Measurements from ENCODE around the gene CHMP3. TPM values are rescaled to one million over a fixed set of nuclear protein-coding genes. Genes with fewer than 3 reads are reported as not detected.

The CHMP3 gene
- total and polyA plus RNA-seq, 2 of the 8 experiments (the other 6 are each of a cell fraction or from before 2014, with no cell fraction given) = 11.7 to 21.9 TPM

GRCh38 chr2:86580560-86580959 lies 17.3 kb upstream of the CHMP3 start (continued):
- TF ChIP-seq CTCF (IDR thresholded peaks at IDR 0.05; ENCODE audit: control extremely low read depth in 1 of 3, insufficient read depth in 1 of 3, low read depth in 1 of 3, low read length in 3 of 3) = no peak
- TF ChIP-seq SIRT6 (IDR thresholded peaks at IDR 0.05; ENCODE audit: low read length) = no peak
- TF ChIP-seq PHF8 (conservative IDR thresholded peaks at IDR 0.05; ENCODE audit: low read depth, low read length) = no peak
- no peak for TF ChIP-seq EGR1 (IDR thresholded peaks at IDR 0.05; ENCODE audit: borderline replicate concordance, low read depth, low read length)
- no peak for TF ChIP-seq RFX5 (IDR thresholded peaks at IDR 0.05; ENCODE audit: borderline replicate concordance, low read depth, low read length)

Measured in H1 (cell line).